Cardiac fibroblast (primary cell): ENCODE data around the gene DPH1.

Experiments used
- DNase-seq, 2 donors: peaks; one replicate each; pipeline versions ENCODE4 v3.0.0 to v3.0.0-alpha.2; 2010; ENCODE audit warnings: low read depth in 2 of 2
- H3K4me3 ChIP-seq, 2 donors: replicated peaks in 1 of 2; 1 replicate in 1 of 2; 2 replicates in 1 of 2; pipeline ENCODE4 v1.5.1; 2011; ENCODE audit warnings: low read depth in 2 of 2, low read length in 2 of 2, mild to moderate bottlenecking in 2 of 2, moderate library complexity in 1 of 2
- CTCF ChIP-seq: IDR thresholded peaks from one replicate; pipeline ENCODE4 v1.5.1; 2011; ENCODE audit warnings: low read depth, mild to moderate bottlenecking, low read length, inconsistent platforms

Gene DPH1

GRCh38 chr17:2023692-2024571 lies 6.0 kb upstream of the DPH1 start:
- TF ChIP-seq CTCF = no peak
- H3K4me3 ChIP-seq = peak overlapping the region; percentile 26 to 33
- peak; percentile 51 to 75 for DNase-seq

- DNase-seq = peak in 1 of 2 donors; percentile 16
- H3K4me3 ChIP-seq = peak overlapping the region; percentile 33 to 38
- no peak for TF ChIP-seq CTCF
Observed at GRCh38 chr17:2024572-2025219, 5.3 kb upstream of the DPH1 start.

DNA sequence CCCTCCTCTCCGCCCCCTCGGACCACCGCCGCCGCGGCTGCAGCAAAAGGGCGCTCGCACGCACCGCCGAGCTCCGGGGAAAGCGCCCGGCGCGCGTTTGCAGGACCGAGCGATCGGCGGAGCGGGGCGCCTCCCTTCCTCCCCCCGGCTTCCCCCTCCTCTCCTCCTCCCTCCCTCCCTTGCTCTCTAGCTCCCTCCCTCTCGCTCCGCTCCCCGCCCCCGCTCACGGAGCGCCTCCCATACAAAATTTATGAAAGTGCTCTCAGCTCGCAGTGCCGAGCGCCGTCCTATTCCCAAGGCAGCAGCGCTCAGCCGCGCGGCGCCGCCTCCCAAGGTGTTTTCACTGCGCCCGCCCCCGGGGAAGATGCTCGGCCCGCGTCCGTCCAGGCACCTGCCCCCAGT lies 4.7 kb upstream of the DPH1 start, which contains the start of gene RTN4RL1:
TSS of gene RTN4RL1 (minus strand) at position 115 of the 402 bp plus-strand sequence. CDS start 469 bp downstream, outside the sequence.
- TF ChIP-seq CTCF = no peak
- DNase-seq = peak; percentile 45 to 64
- peak within 1 kb of the TSS; percentile 38 to 39 for H3K4me3 ChIP-seq

DNA sequence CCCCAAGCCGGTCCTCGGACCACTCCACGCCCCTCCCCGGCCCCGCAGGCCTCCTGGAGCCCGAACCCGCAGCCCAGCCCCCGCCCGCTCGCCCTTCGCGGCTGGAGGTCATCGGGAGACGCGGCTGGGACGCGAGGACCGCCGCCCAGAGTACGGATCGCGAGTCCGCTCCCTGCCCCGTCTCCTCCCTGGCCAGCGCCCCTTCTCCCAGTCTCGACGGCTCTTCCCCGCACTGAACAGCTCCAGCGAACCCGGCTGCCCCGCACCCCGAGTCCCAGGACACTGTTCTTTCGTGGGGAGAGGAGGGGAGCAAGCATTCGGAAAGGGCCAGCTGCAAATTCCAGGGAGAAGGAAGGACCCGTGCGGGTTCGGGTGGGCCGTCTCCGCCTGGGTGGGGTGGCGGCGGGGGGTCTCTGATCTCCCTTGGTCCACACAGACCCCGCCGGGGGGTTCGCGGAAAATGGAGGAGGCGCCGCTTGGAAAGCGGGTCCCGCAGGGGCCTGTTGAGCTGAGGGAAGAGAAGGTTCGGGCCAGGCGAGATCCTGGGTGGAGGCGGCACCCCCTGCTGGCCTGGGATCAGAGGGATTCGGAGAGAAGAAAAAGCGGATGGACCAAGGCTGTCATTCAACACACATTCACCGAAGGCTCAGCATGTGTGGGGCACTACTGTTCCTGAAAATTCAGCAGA lies 4.2 kb upstream of the DPH1 start:
- DNase-seq = peak; percentile 68 to 74
- peak; percentile 86 for TF ChIP-seq CTCF
- H3K4me3 ChIP-seq = peak overlapping the region; percentile 38 to 39

DNA sequence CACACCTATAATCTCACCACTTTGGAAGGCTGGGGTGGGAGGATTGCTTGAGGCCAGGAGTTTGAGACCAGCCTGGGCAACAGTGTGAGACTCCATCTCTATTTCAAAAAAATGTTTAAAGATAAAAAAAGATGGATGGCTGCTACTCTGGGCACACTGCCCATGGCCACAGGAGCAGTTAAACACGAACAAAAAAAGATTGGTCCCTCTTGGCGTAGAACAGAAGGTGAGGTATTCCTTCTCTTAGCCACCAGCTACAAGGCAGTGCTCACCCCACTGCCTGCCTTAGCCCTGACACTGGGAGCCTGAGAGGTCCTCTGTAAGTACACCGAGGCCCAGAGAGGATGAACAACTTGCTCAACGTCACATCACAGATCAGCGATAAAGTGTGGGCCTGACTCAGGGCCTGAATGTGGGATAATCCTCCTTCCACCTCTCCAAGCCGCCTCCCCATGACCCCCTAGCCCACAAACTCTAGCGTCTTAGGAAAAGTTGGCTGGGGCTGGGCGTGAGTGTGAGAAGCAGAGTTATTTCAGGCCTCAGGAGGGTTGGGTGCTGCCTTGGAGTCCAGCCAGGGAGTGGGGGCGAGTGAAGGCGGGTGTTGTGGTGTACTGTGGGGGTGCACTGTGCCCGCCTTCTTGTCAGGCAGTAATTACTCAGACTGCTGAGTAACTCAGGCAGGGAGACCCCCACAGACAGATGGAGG lies 2.3 kb upstream of the DPH1 start:
- peak; percentile 17 to 27 for DNase-seq
- no peak overlapping the region for H3K4me3 ChIP-seq
- TF ChIP-seq CTCF = no peak

- DNase-seq = no peak
- no peak overlapping the region for H3K4me3 ChIP-seq
- TF ChIP-seq CTCF = no peak
Observed at GRCh38 chr17:2028234-2028614, 1.7 kb upstream of the DPH1 start.
